Spleen (tissue), 13 donors: ENCODE measurements around the gene NFIL3. TPM values are rescaled to one million over a fixed set of nuclear protein-coding genes. Genes with fewer than 3 reads are reported as not detected.
A peak's percentile ranks its signal among the peaks of the same experiment; 100 is the strongest.
"Not testable (repeated sequence)": the region's sequence is repeated elsewhere in the genome, so short reads cannot be mapped to it uniquely, and the experiment has no call there.

ENCODE experiments used
- DNase-seq: peaks from one replicate; pipeline ENCODE4 v3.0.0-alpha.2; 2020
- H3K27ac ChIP-seq, 8 donors: fragments of 200-600 bp; sonication (generic) in 7 of 8; 1 replicate in 4 of 8; 2 replicates in 4 of 8; pipeline versions ENCODE4 v1.5.0 to v1.8.0; 2016 to 2021; ENCODE audit warnings: inconsistent platforms in 4 of 8, mild to moderate bottlenecking in 4 of 8, moderate library complexity in 1 of 8
- H3K27me3 ChIP-seq, 7 donors: fragments of 200-600 bp; sonication (generic) in 6 of 7; replicated peaks in 1 of 7; 1 replicate in 4 of 7; 2 replicates in 3 of 7; pipeline versions ENCODE4 v1.5.0 to v1.8.0; 2016 to 2021; ENCODE audit warnings: inconsistent platforms in 3 of 7, mild to moderate bottlenecking in 1 of 7
- H3K36me3 ChIP-seq, 6 donors: fragments of 200-600 bp; sonication (generic) in 5 of 6; 1 replicate in 4 of 6; 2 replicates in 2 of 6; pipeline versions ENCODE4 v1.5.0 to v1.8.0; 2016 to 2021; ENCODE audit warnings: inconsistent platforms in 2 of 6
- H3K4me1 ChIP-seq, 6 donors: fragments of 200-600 bp; sonication (generic) in 5 of 6; 1 replicate in 3 of 6; 2 replicates in 3 of 6; pipeline versions ENCODE4 v1.5.0 to v1.8.0; 2016 to 2021; ENCODE audit warnings: inconsistent platforms in 3 of 6
- H3K4me3 ChIP-seq, 8 donors: fragments of 200-600 bp; sonication (generic) in 7 of 8; 1 replicate in 4 of 8; 2 replicates in 4 of 8; pipeline versions ENCODE4 v1.5.0 to v1.8.0; 2016 to 2021; ENCODE audit warnings: inconsistent platforms in 4 of 8, mild to moderate bottlenecking in 4 of 8, moderate library complexity in 2 of 8
- H3K9me3 ChIP-seq, 8 donors: fragments of 200-600 bp; sonication (generic) in 7 of 8; 1 replicate in 4 of 8; 2 replicates in 4 of 8; pipeline versions ENCODE4 v1.5.0 to v1.8.0; 2016 to 2021; ENCODE audit warnings: inconsistent platforms in 4 of 8
- CTCF ChIP-seq, 11 experiments: fragments of 200-600 bp in 7 of 11; fragments of 450-650 bp in 4 of 11; sonication (generic) in 4 of 11; IDR thresholded peaks in 8 of 11; conservative IDR thresholded peaks in 3 of 11; 1 replicate in 7 of 11; 2 replicates in 4 of 11; pipeline versions ENCODE4 v1.4.0 to v1.8.0; 2016 to 2021; ENCODE audit warnings: antibody characterized with exemption in 11 of 11, inconsistent platforms in 4 of 11, mild to moderate bottlenecking in 1 of 11
- POLR2A ChIP-seq, 3 donors: fragments of 450-650 bp; IDR thresholded peaks; one replicate each; pipeline ENCODE4 v1.5.1; 2017; ENCODE audit warnings: antibody characterized with exemption in 3 of 3, mild to moderate bottlenecking in 1 of 3
- POLR2AphosphoS5 ChIP-seq, 3 donors: sonication (generic); formaldehyde crosslinking; IDR thresholded peaks; one replicate each; pipeline ENCODE4 v1.5.1; 2017; ENCODE audit warnings: antibody characterized with exemption in 3 of 3
- WGBS, 5 donors: extraction: QIAGEN DNeasy Blood & Tissue Kit in 3 of 5; methylation state at CpG; one replicate each; pipeline versions ENCODE4 v1.1.5 to v1.1.7; 2013 to 2018; 5-methylcytosine and 5-hydroxymethylcytosine counted together
- intact Hi-C: fragments of 100-400 bp; cut with DNase I; formaldehyde crosslinking; loops from one replicate; pipeline ENCODE4 v1.15.0; 2023; ENCODE audit warnings: low total_unique reads
- long read RNA-seq, 2 donors: transcript quantifications; one replicate each; lab custom pipeline, GENCODE V29; 2026
- polyA plus RNA-seq, 3 donors: library from polyadenylated mRNA; stranded (reverse); fragments of 200-250 nt; gene quantifications; one replicate each; pipeline ENCODE4 v1.2.1, GENCODE V29; 2013
- total RNA-seq, 7 donors: library from RNA; depleted of rRNA in 3 of 7; stranded (reverse); fragments of >200 nt in 3 of 7; fragmentation: NEBNext Ultra II Directional in 4 of 7; extraction: Animal tissue kit (Norgen Biotek cat#: 25700) in 4 of 7; gene quantifications; one replicate each; pipeline versions ENCODE4 v1.1.0 to v1.2.1, GENCODE V29; 2016 to 2021
- donor health status: healthy with polysubstance abuse.
- donor health status: DM: no; HTN: no; CAD: no; lungs with moderate emphysema.
- donor health status: DM: no; HTN: no; CAD: no.
- donor health status: Bipolar disorder and iron deficiency.
- donor health status: healthy.
- donor health status: DM: no; HTN: no; CAD: no.
- donor health status: DM: yes; HTN: yes; CAD: no.

The NFIL3 gene
- total RNA-seq (10 to 100 TPM; 15.5 to 41.9 (median 21.1) TPM), polyA plus RNA-seq (1 to 10 TPM; 4.7 to 8.6 (median 7.4) TPM)
- long read RNA-seq, donor 1, partial matches to known transcripts: 0 of 2 reads
- long read RNA-seq, donor 1, other reads (novel, unspliced or antisense): 0 of 2 reads
- long read RNA-seq, donor 2, transcript NFIL3-201 (2 exons, 2,085 nt): major isoform, 7 of 7 reads
- long read RNA-seq, donor 2, partial matches to known transcripts: 0 of 7 reads
- long read RNA-seq, donor 2, other reads (novel, unspliced or antisense): 0 of 7 reads

- TF ChIP-seq POLR2A (IDR thresholded peaks at IDR 0.05) (peak; percentile 54 to 63 (median 61)), CTCF (IDR thresholded peaks at IDR 0.05 in 8 of 11, conservative IDR thresholded peaks at IDR 0.05 in 3 of 11) (no peak), POLR2AphosphoS5 (IDR thresholded peaks at IDR 0.05) (peak; percentile 86 to 91 (median 91))
- peak; percentile 96 for DNase-seq
- 0 to 1% (median 1%) methylated on average over 13 to 92 of the region's 92 CpGs; no CpG with 5 or more reads in 1 of the 5 donors for WGBS, 5 donors
- intact Hi-C loops: loop anchor here (10.0 kb wide), 1 partner anchor 229 kb away; no protein-coding TSS in a partner anchor
- Histone ChIP-seq H3K4me1 (peaks cover 10 to 86% (median 49%) of the 10 kb centered on the region in 6 donors), H3K27ac (peak within 1 kb of the TSS; percentile 81 to 99 (median 96)), H3K9me3 (no peaks in the 10 kb centered on the region), H3K36me3 (no peaks in the 10 kb centered on the region), H3K4me3 (peak within 1 kb of the TSS; percentile 66 to 83 (median 71)), H3K27me3 (peaks cover 0 to 56% (median 13%) of the 10 kb centered on the region in 7 donors)
Observed at GRCh38 chr9:91423785-91424402, at the start of gene NFIL3. Gene NFIL3 (minus strand): TSS chr9:91423832. CDS start chr9:91410734, 13,098 bp downstream.

- peaks cover 0 to 29% (median 2%) of the 10 kb centered on the region in 8 donors for H3K9me3 ChIP-seq
- H3K4me3 ChIP-seq, H3K27ac ChIP-seq, H3K36me3 ChIP-seq, H3K4me1 ChIP-seq, DNase-seq, intact Hi-C loops: not testable (repeated sequence)
- H3K27me3 ChIP-seq: peaks cover 0 to 35% (median 0%) of the 10 kb centered on the region in 7 donors
- 65 to 97% (median 83%) methylated on average over 3 of the region's 3 CpGs for WGBS, 5 donors
Observed at GRCh38 chr9:91471524-91471923, 47.9 kb upstream of the NFIL3 start.

- no peaks in the 10 kb centered on the region for H3K4me1 ChIP-seq
Observed at GRCh38 chr9:91465420-91465819, 41.8 kb upstream of the NFIL3 start.

GRCh38 chr9:91458906-91459305 is 35.3 kb upstream of the NFIL3 start:
- intact Hi-C loops: no loop called here
- Histone ChIP-seq H3K9me3 (peaks cover 0 to 5% (median 0%) of the 10 kb centered on the region in 8 donors), H3K4me1 (no peaks in the 10 kb centered on the region), H3K27me3 (peaks cover 0 to 3% (median 0%) of the 10 kb centered on the region in 7 donors), H3K27ac (no peak overlapping the region), H3K4me3 (no peak overlapping the region), H3K36me3 (no peaks in the 10 kb centered on the region)
- WGBS, 5 donors: 58 to 74% (median 68%) methylated on average over 2 of the region's 2 CpGs
- TF ChIP-seq POLR2AphosphoS5 (IDR thresholded peaks at IDR 0.05) (no peak), POLR2A (IDR thresholded peaks at IDR 0.05) (no peak), CTCF (IDR thresholded peaks at IDR 0.05 in 8 of 11, conservative IDR thresholded peaks at IDR 0.05 in 3 of 11) (no peak)
- no peak for DNase-seq

More at GRCh38 chr9:91465420-91465819, 41.8 kb upstream of the NFIL3 start:
- 65 to 94% (median 89%) methylated on average over 2 of the region's 2 CpGs for WGBS, 5 donors
- Histone ChIP-seq H3K27ac (no peak overlapping the region), H3K27me3 (peaks cover 0 to 11% (median 0%) of the 10 kb centered on the region in 7 donors), H3K36me3 (no peaks in the 10 kb centered on the region), H3K9me3 (peaks cover 0 to 45% (median 23%) of the 10 kb centered on the region in 8 donors), H3K4me3 (no peak overlapping the region)
- intact Hi-C loops: no loop called here
- TF ChIP-seq POLR2A (IDR thresholded peaks at IDR 0.05) (no peak), CTCF (IDR thresholded peaks at IDR 0.05 in 8 of 11, conservative IDR thresholded peaks at IDR 0.05 in 3 of 11) (no peak), POLR2AphosphoS5 (IDR thresholded peaks at IDR 0.05) (no peak)
- no peak for DNase-seq
